Adrenal gland (tissue), 12 donors: ENCODE measurements around the gene ZNF613. TPM values are rescaled to one million over a fixed set of nuclear protein-coding genes. Genes with fewer than 3 reads are reported as not detected.
"Not testable (repeated sequence)": the region's sequence is repeated elsewhere in the genome, so short reads cannot be mapped to it uniquely, and the experiment has no call there.

Experiments
- DNase-seq, 7 donors: peaks; one replicate each; pipeline ENCODE4 v3.0.0-alpha.2; 2019 to 2020
- H3K27ac ChIP-seq, 5 donors: fragments of 200-600 bp; sonication (generic) in 4 of 5; 1 replicate in 3 of 5; 2 replicates in 2 of 5; pipeline versions ENCODE4 v1.5.1 to v1.8.0; 2016 to 2020; ENCODE audit warnings: mild to moderate bottlenecking in 1 of 5
- H3K27me3 ChIP-seq: fragments of 200-600 bp; 2 replicates; pipeline ENCODE4 v1.8.0; 2021
- H3K36me3 ChIP-seq, 2 donors: fragments of 200-600 bp; replicated peaks in 1 of 2; 1 replicate in 1 of 2; 2 replicates in 1 of 2; pipeline versions ENCODE4 v1.5.1 to v1.8.0; 2018 to 2022
- H3K4me1 ChIP-seq, 2 donors: fragments of 200-600 bp; replicated peaks in 1 of 2; 1 replicate in 1 of 2; 2 replicates in 1 of 2; pipeline versions ENCODE4 v1.5.1 to v1.8.0; 2018 to 2021
- H3K4me3 ChIP-seq, 4 donors: fragments of 200-600 bp; sonication (generic) in 3 of 4; one replicate each; pipeline ENCODE4 v1.5.1; 2016 to 2018
- H3K9me3 ChIP-seq, 3 donors: fragments of 200-600 bp; sonication (generic) in 1 of 3; replicated peaks in 1 of 3; 1 replicate in 2 of 3; 2 replicates in 1 of 3; pipeline versions ENCODE4 v1.5.1 to v1.8.0; 2016 to 2021
- POLR2A ChIP-seq, 2 donors: fragments of 450-650 bp; IDR thresholded peaks; one replicate each; pipeline ENCODE4 v1.6.1; 2017; ENCODE audit warnings: antibody characterized with exemption in 2 of 2, mild to moderate bottlenecking in 2 of 2, moderate library complexity in 1 of 2
- WGBS, 4 donors: extraction: QIAGEN DNeasy Blood & Tissue Kit in 2 of 4; methylation state at CpG; one replicate each; pipeline versions ENCODE4 v1.1.5 to v1.1.7; 2013 to 2017; 5-methylcytosine and 5-hydroxymethylcytosine counted together
- intact Hi-C, 2 donors: fragments of 100-400 bp; cut with DNase I; formaldehyde crosslinking; loops; one replicate each; pipeline versions ENCODE4 v1.14.1 to v1.15.0; 2022 to 2023
- polyA plus RNA-seq, 3 donors: library from polyadenylated mRNA; stranded (reverse); fragments of 200-250 nt in 2 of 3; fragments of 350-450 nt in 1 of 3; fragmentation: Illumina TruSeq in 1 of 3; extraction: RNeasy Lipid Tissue Mini Kit (QIAGEN cat#74804) in 1 of 3; gene quantifications; one replicate each; pipeline ENCODE4 v1.2.3, GENCODE V29; 2013 to 2014
- total RNA-seq, 9 donors: library from RNA; depleted of rRNA in 4 of 9; stranded (reverse); fragments of >200 nt in 4 of 9; fragments of 120-200 nt in 1 of 9; fragmentation: NEBNext Ultra II Directional in 1 of 9; extraction: Animal tissue kit (Norgen Biotek cat#: 25700) in 1 of 9; gene quantifications; one replicate each; pipeline versions ENCODE4 v1.1.0 to v1.2.4, GENCODE V29; 2013 to 2023
- TF ChIP-seq, protein P1 (sequence below), 6 experiments: fragments of 450-650 bp in 4 of 6; fragments of 200-600 bp in 2 of 6; sonication (generic) in 1 of 6; IDR thresholded peaks; 1 replicate in 5 of 6; 2 replicates in 1 of 6; pipeline versions ENCODE4 v1.5.1 to v1.8.0; 2016 to 2021; ENCODE audit warnings: antibody characterized with exemption in 6 of 6, mild to moderate bottlenecking in 2 of 6, moderate library complexity in 1 of 6
- donor health status: healthy with polysubstance abuse.
- donor health status: Bipolar disorder and iron deficiency.
- donor health status: DM: yes; HTN: yes; CAD: no.
- donor health status: DM: no; HTN: no; CAD: no.
- donor health status: DM: no; HTN: no; CAD: no.
- donor health status: DM: yes; HTN: yes; CAD: no.

Gene ZNF613
- total and polyA plus RNA-seq, 12 donors = 3.6 to 14.1 (median 5.4) TPM

DNA sequence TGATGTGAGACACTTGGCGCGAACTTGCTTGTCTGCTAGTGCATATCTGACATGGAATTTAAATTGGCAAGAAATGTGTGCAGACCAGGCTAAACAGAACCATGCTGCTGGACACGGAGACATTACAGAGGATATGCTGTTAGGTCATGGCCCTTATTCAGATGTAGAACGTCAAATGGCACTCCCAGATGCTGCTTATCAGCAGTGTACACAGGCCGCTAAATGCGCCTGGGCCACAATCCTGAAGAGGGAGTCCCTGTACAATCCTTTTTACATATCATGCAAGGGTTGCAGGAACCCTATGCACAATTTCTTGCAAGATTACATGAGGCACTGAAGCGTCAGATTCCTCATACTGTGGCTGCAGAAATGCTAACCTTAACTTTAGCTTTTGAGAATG is 50.1 kb downstream of the ZNF613 start:
- 82 to 93% (median 89%) methylated on average over 5 to 7 of the region's 7 CpGs for WGBS, 4 donors
- Histone ChIP-seq H3K4me1 (no peaks in the 10 kb centered on the region), H3K36me3 (peaks cover 0 to 17% of the 10 kb centered on the region in 2 donors), H3K27me3 (no peaks in the 10 kb centered on the region), H3K9me3 (peaks cover 0 to 60% (median 0%) of the 10 kb centered on the region in 3 donors), H3K27ac (no peak overlapping the region), H3K4me3 (no peak overlapping the region)
- DNase-seq = no peak
- intact Hi-C loops = no loop called here
- TF ChIP-seq POLR2A (IDR thresholded peaks at IDR 0.05) = no peak
- TF ChIP-seq, protein P1, sequence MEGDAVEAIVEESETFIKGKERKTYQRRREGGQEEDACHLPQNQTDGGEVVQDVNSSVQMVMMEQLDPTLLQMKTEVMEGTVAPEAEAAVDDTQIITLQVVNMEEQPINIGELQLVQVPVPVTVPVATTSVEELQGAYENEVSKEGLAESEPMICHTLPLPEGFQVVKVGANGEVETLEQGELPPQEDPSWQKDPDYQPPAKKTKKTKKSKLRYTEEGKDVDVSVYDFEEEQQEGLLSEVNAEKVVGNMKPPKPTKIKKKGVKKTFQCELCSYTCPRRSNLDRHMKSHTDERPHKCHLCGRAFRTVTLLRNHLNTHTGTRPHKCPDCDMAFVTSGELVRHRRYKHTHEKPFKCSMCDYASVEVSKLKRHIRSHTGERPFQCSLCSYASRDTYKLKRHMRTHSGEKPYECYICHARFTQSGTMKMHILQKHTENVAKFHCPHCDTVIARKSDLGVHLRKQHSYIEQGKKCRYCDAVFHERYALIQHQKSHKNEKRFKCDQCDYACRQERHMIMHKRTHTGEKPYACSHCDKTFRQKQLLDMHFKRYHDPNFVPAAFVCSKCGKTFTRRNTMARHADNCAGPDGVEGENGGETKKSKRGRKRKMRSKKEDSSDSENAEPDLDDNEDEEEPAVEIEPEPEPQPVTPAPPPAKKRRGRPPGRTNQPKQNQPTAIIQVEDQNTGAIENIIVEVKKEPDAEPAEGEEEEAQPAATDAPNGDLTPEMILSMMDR (IDR thresholded peaks at IDR 0.05) = no peak

DNA sequence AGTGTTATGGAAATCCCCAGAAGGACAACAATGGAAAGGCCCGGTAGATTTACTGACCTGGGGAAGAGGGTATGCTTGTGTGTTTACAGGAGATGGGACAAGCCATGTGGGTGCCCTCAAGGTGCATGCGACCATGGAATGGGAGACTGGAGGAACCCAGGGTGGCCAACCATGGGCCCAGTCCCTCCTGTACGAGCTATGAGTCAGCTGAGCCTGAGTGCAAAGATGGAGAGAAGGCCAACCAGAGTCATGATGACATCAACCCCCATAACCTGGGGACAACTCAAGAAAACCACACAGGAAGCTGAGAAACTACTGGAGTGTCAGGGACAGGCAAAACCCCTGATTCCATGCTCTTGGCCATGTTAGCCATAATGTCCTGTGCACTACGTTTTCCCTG is 51.6 kb downstream of the ZNF613 start:
- intact Hi-C loops = no loop called here
- Histone ChIP-seq H3K36me3 (peaks cover 0 to 5% of the 10 kb centered on the region in 2 donors), H3K27ac (no peak overlapping the region), H3K9me3 (peaks cover 0 to 47% (median 0%) of the 10 kb centered on the region in 3 donors), H3K27me3 (no peaks in the 10 kb centered on the region), H3K4me3 (no peak overlapping the region), H3K4me1 (no peaks in the 10 kb centered on the region)
- TF ChIP-seq, protein P1 (IDR thresholded peaks at IDR 0.05) = no peak
- no peak for TF ChIP-seq POLR2A (IDR thresholded peaks at IDR 0.05)
- no peak for DNase-seq
- 95 to 98% (median 97%) methylated on average over 4 of the region's 4 CpGs for WGBS, 4 donors

DNA sequence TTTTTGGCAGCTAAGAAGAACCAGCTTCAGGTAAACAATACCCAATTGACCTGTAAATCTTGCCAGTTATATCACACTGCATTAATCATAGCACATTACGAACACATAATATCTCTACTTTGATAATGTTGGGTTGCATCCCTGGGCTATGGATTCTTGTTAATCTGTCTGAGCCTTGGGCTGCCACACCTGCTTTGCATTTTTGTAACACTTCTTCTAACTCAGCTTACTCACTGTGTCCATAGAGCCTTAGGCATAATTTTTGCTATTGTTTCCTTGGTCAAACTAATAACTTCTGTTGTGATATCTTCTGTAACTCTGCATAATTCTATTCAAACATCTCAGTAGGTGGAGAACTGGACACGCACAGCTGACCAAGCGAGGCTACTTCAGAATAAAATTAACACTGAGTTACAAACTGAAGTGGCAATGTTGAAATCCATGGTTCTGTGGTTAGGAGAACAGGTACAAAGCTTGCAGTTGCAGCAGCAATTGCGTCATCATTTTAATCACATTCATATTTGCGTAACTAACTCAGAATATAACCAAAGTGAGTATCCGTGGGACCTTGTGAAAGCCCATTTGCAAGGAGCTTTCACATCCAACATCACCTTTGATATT is 53.0 kb downstream of the ZNF613 start:
- Histone ChIP-seq H3K27ac (no peak overlapping the region), H3K27me3 (no peaks in the 10 kb centered on the region), H3K9me3 (peaks cover 0 to 36% (median 0%) of the 10 kb centered on the region in 3 donors), H3K4me3 (no peak overlapping the region), H3K4me1 (peaks cover 0 to 2% of the 10 kb centered on the region in 2 donors), H3K36me3 (no peaks in the 10 kb centered on the region)
- no peak for DNase-seq
- WGBS, 4 donors = 90 to 94% (median 92%) methylated on average over 6 of the region's 6 CpGs
- TF ChIP-seq POLR2A (IDR thresholded peaks at IDR 0.05) = no peak
- TF ChIP-seq, protein P1 (IDR thresholded peaks at IDR 0.05) = no peak
- intact Hi-C loops = no loop called here

DNA sequence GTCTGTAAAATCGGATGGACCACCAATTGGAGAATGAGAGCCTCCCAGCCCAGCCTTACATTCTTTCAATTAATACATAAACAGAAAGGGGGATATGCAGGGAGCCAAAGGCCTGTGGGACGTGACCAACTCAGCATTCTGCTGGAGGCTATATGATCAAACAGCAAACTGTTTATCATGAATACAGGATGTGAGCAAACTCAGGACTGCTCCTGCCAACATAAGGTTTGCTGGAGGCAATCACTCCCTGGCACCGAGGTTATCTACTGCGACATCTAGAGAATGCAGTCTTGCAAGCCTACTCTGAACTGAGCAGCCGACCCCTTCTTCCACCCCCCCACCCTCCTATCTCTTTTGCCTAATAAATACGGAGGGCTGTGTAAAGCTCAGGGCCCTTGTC is 53.7 kb downstream of the ZNF613 start:
- H3K27me3 ChIP-seq, intact Hi-C loops, H3K4me3 ChIP-seq, H3K36me3 ChIP-seq, H3K27ac ChIP-seq, H3K4me1 ChIP-seq, DNase-seq: not testable (repeated sequence)
- peaks cover 0 to 30% (median 0%) of the 10 kb centered on the region in 3 donors for H3K9me3 ChIP-seq
- WGBS, 4 donors = 89 to 98% (median 96%) methylated on average over 6 of the region's 6 CpGs

DNA sequence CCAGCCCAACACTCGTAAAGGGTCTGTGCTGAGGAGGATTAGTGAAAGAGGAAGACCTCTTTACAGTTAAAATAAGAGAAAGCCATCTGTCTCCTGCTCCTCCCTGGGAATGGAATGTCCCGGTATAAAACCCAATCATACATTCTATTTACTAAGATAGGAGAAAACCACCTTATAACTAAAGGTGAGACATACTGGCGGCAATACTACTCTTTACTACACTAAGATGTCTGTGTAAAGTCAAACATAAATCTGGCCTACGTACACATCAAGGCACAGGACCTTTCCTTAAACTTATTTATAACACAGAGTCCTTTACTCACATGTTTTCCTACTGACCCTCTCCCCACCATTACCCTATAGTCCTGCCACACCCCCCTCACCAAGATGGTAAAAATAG is 56.1 kb downstream of the ZNF613 start:
- peaks cover 0 to 28% (median 0%) of the 10 kb centered on the region in 3 donors for H3K9me3 ChIP-seq
- intact Hi-C loops = no loop called here
- TF ChIP-seq, protein P1 (IDR thresholded peaks at IDR 0.05) = no peak
- TF ChIP-seq POLR2A (IDR thresholded peaks at IDR 0.05) = no peak
- H3K27ac ChIP-seq = no peak overlapping the region
- WGBS, 4 donors = 92 to 98% (median 97%) methylated on average over 4 of the region's 4 CpGs
- H3K4me3 ChIP-seq = no peak overlapping the region
- no peak for DNase-seq
- H3K36me3 ChIP-seq = no peaks in the 10 kb centered on the region
- peaks cover 6 to 9% of the 10 kb centered on the region in 2 donors for H3K4me1 ChIP-seq
- H3K27me3 ChIP-seq = no peaks in the 10 kb centered on the region
